Heart right ventricle (tissue), 16 donors: ENCODE results near the gene ARHGAP35. TPM values are rescaled to one million over a fixed set of nuclear protein-coding genes. Genes with fewer than 3 reads are reported as not detected.

Experiments used
- ATAC-seq, 8 donors: fragments of 200-7000 bp; cut with Tn5 transposase; one replicate each; pipeline ENCODE4 v1.9.1; 2020; ENCODE audit warnings: mild to moderate bottlenecking in 8 of 8, moderate library complexity in 8 of 8, moderate number of reproducible peaks in 1 of 8
- DNase-seq, 2 donors: peaks; one replicate each; pipeline ENCODE4 v3.0.0-alpha.2; 2020
- H3K27ac ChIP-seq, 10 donors: fragments of 200-600 bp; sonication (generic) in 2 of 10; one replicate each; pipeline versions ENCODE4 v1.5.0 to v1.8.0; 2020 to 2022; ENCODE audit warnings: mild to moderate bottlenecking in 3 of 10
- H3K27me3 ChIP-seq, 7 donors: fragments of 200-600 bp; one replicate each; pipeline ENCODE4 v1.8.0; 2021 to 2022; ENCODE audit warnings: mild to moderate bottlenecking in 2 of 7
- H3K36me3 ChIP-seq, 9 donors: fragments of 200-600 bp; sonication (generic) in 1 of 9; one replicate each; pipeline versions ENCODE4 v1.5.0 to v1.8.0; 2020 to 2022; ENCODE audit warnings: mild to moderate bottlenecking in 2 of 9
- H3K4me1 ChIP-seq, 9 donors: fragments of 200-600 bp; sonication (generic) in 1 of 9; one replicate each; pipeline versions ENCODE4 v1.5.0 to v1.8.0; 2020 to 2022; ENCODE audit warnings: mild to moderate bottlenecking in 4 of 9
- H3K4me3 ChIP-seq, 10 donors: fragments of 200-600 bp; sonication (generic) in 2 of 10; one replicate each; pipeline versions ENCODE4 v1.5.0 to v1.8.0; 2020 to 2022; ENCODE audit warnings: mild to moderate bottlenecking in 7 of 10, moderate library complexity in 2 of 10
- H3K9me3 ChIP-seq, 11 donors: fragments of 200-600 bp in 10 of 11; sonication (generic) in 2 of 11; one replicate each; pipeline versions ENCODE4 v1.5.0 to v1.8.0; 2013 to 2022; ENCODE audit warnings: mild to moderate bottlenecking in 2 of 11, control low read depth in 1 of 11, moderate library complexity in 1 of 11
- WGBS, 2 donors: extraction: QIAGEN DNeasy Blood & Tissue Kit; methylation state at CpG; one replicate each; pipeline ENCODE4 v1.1.7; 2013; ENCODE audit warnings: inconsistent platforms in 1 of 2; 5-methylcytosine and 5-hydroxymethylcytosine counted together
- intact Hi-C, 10 donors: fragments of 100-400 bp; cut with DNase I; formaldehyde crosslinking; loops; one replicate each; pipeline versions ENCODE4 v1.11.1 to v1.14.2; 2022
- long read RNA-seq, 3 donors: library from polyadenylated mRNA; unstranded; transcript quantifications; one replicate each; pipeline ENCODE4 v2.0.0, GENCODE V29; 2020 to 2021
- polyA plus RNA-seq, 2 donors: library from polyadenylated mRNA; stranded (reverse); fragments of 200-250 nt; gene quantifications; one replicate each; pipeline ENCODE4 v1.2.3, GENCODE V29; 2013
- total RNA-seq, 10 donors: library from RNA; stranded (reverse); fragmentation: NEBNext Ultra II Directional in 3 of 10; extraction: Animal tissue kit (Norgen Biotek cat#: 25700) in 3 of 10; gene quantifications; one replicate each; pipeline versions ENCODE4 v1.2.1 to v1.2.4, GENCODE V29; 2021 to 2023
- TF ChIP-seq, protein P1 (sequence below), 9 donors: fragments of 200-600 bp; sonication (generic) in 2 of 9; IDR thresholded peaks; one replicate each; pipeline versions ENCODE4 v1.5.0 to v1.8.0; 2021 to 2022; ENCODE audit warnings: antibody characterized with exemption in 9 of 9, mild to moderate bottlenecking in 5 of 9, moderate library complexity in 1 of 9
- donor health status: Arrhythmogenic right ventricular cardiomyopathy.
- donor health status: ischemic (EF 13 %, LVEDD 7.1; RV severe dilation, severe dysfunction).
- donor health status: healthy with polysubstance abuse.
- donor health status: DM: no; HTN: yes; CAD: no.
- donor health status: DM: no; HTN: no; CAD: no.
- donor health status: ischemic (EF 25% LVEDD 6.9; RV normal size, moderate dysfunction).
- donor health status: ischemic (EF 25% LVEDD 5.7; RV mildly dilated, moderate dysfunction).
- donor health status: healthy.
- donor health status: DM: yes; HTN: yes; CAD: no.
- donor health status: Ischemic cardiomyopathy.
- donor health status: ischemic (EF 35%, LVEDD 5.7; RV mildly dilated, moderate dysfunction).
- donor health status: nonischemic (EF 11% LVEDD 7.7; RV severe dilation, severe dysfunction).
- donor health status: DM: yes; HTN: yes; CAD: no.
- donor health status: PGD.
- donor health status: ischemic (EF 29% LVEDD 5.4; RV normal size, mild dysfunction).
- donor health status: nonischemic (EF 23%, LVEDD 6.1; RV moderate dilation, normal function).

Gene ARHGAP35
- total RNA-seq, result 10 to 100 TPM; 69.1 to 96.5 (median 74.0) TPM
- polyA plus RNA-seq, result 10 to 100 TPM; 20.8 to 23.3 TPM
- long read RNA-seq, donor 1, full-length matches to known transcripts, result 3 of 136 reads
- long read RNA-seq, donor 1, partial matches to known transcripts, result 0 of 136 reads
- long read RNA-seq, donor 1, other reads (novel, unspliced or antisense), result 133 of 136 reads
- long read RNA-seq, donor 2, partial matches to known transcripts, result 160 of 163 reads
- long read RNA-seq, donor 2, other reads (novel, unspliced or antisense), result 3 of 163 reads
- long read RNA-seq, donor 3, full-length matches to known transcripts, result 10 of 104 reads
- long read RNA-seq, donor 3, partial matches to known transcripts, result 90 of 104 reads
- long read RNA-seq, donor 3, other reads (novel, unspliced or antisense), result 4 of 104 reads

DNA sequence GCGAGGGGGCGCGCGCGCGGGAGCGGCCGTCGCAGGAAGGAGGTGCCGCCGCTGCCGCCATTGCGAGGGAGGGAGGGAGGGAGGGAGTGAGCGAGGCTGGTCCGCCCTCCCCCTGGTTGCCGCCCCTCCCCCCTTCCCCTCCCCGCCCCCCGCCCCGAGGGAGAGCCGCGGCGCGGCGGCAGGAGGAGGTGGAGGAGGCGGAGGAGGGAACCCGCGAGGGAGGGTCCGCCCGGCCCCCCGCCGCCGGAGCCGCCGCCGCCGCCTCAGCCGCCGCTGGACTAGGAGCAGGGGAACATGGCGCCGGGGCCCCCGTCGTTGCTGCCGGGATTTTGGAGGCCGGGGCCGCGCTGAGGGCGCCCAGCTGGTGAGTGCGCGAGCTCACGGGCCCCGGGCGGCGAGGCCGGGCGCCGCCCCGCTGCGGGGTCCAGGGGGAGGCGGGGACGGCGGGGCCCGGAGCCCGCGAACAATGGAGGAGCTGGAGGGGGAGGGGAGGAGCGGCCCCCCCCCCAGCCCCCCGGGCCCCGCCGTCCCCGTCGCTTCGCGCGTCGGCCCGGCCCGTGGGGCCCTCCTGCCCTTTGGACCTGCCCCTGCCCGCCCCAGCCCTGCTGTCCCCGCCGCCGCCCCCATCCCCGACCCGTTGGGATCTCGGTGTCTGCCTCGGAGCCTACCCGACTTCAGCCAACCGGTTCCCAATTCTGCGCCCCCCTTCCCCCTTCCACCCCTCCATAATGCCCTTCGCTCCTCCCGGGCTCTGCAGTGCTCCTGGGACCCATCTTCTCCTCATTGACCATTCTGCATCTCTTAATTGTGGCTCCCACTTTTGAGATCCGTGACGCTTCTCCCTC, at the start of gene ARHGAP35:
ARHGAP35 (plus strand) TSS at position 152 of the 845 bp plus-strand sequence. CDS start 57,679 bp downstream, outside the sequence.
- intact Hi-C loops, result loop anchor here in 7 of 10 donors (5.0 to 10.0 kb wide), 5 partner anchors 51 to 116 kb away; no protein-coding TSS in a partner anchor
- Histone ChIP-seq H3K36me3 (no peaks in the 10 kb centered on the region), H3K4me1 (peaks cover 14 to 74% (median 50%) of the 10 kb centered on the region in 9 donors), H3K4me3 (peak within 1 kb of the TSS; percentile 62 to 99 (median 80)), H3K9me3 (no peaks in the 10 kb centered on the region), H3K27me3 (no peaks in the 10 kb centered on the region), H3K27ac (peak within 1 kb of the TSS; percentile 95 to 100 (median 98))
- TF ChIP-seq, protein P1, sequence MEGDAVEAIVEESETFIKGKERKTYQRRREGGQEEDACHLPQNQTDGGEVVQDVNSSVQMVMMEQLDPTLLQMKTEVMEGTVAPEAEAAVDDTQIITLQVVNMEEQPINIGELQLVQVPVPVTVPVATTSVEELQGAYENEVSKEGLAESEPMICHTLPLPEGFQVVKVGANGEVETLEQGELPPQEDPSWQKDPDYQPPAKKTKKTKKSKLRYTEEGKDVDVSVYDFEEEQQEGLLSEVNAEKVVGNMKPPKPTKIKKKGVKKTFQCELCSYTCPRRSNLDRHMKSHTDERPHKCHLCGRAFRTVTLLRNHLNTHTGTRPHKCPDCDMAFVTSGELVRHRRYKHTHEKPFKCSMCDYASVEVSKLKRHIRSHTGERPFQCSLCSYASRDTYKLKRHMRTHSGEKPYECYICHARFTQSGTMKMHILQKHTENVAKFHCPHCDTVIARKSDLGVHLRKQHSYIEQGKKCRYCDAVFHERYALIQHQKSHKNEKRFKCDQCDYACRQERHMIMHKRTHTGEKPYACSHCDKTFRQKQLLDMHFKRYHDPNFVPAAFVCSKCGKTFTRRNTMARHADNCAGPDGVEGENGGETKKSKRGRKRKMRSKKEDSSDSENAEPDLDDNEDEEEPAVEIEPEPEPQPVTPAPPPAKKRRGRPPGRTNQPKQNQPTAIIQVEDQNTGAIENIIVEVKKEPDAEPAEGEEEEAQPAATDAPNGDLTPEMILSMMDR (IDR thresholded peaks at IDR 0.05), result no peak
- ATAC-seq (peak in 6 of 8 donors; percentile 0 to 68 (median 34)), DNase-seq (peak in 1 of 2 donors; percentile 43)
- 1 to 2% methylated on average over 11 to 77 of the region's 91 CpGs for WGBS, 2 donors

DNA sequence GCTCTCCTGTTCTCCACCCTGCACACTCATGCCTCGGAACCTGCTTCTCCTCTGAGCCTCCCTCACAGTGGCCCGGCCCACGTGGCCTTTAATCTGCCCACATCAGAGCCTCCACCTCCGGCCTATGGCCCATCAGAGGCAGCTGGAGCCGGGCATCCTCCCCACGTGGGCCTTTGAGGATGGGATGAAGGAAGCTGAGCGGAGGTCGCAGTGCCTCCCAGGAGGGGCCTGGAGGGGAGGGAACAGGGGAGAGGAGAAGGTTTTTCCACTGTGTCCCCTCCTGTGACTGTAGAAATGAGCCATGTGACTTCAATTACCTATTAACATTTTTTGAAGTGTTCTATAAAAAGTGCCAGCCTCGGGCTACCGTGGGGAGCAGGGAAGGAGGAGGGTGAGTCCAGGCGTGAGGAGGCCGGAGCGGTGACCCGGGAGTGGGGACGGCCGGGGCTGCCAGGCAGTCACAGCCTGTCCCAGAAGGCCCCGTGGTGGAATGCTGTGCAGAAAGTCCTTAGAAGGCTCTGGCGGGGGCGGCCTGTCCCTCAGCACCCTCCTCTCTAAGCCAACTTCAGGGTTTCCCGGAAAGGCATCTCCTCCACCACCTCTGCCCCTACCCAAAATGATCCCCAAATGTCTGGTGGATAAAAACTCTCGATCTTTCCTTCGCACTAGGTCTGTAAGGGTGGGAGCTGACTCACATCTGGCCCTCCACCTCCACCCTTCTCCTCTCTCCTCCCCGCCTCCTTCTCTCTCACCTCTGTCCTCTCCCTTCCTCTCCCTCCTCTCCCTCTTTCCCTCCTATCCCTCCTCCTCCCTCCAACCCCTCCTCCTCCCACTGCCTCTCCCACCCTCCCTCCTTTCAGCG, 47.6 kb upstream of the ARHGAP35 start:
- H3K4me3 ChIP-seq, result no peak overlapping the region
- H3K27ac ChIP-seq, result peak overlapping the region in 2 of 10 donors; percentile 12 to 29
- peaks cover 0 to 21% (median 6%) of the 10 kb centered on the region in 9 donors for H3K4me1 ChIP-seq
- H3K9me3 ChIP-seq, result no peaks in the 10 kb centered on the region
- H3K27me3 ChIP-seq, result no peaks in the 10 kb centered on the region
- DNase-seq, result no peak
- 60 to 66% methylated on average over 24 of the region's 24 CpGs for WGBS, 2 donors
- intact Hi-C loops, result no loop called here
- ATAC-seq, result peak; percentile 35 to 82 (median 65)
- no peaks in the 10 kb centered on the region for H3K36me3 ChIP-seq
- TF ChIP-seq, protein P1 (IDR thresholded peaks at IDR 0.05), result no peak

DNA sequence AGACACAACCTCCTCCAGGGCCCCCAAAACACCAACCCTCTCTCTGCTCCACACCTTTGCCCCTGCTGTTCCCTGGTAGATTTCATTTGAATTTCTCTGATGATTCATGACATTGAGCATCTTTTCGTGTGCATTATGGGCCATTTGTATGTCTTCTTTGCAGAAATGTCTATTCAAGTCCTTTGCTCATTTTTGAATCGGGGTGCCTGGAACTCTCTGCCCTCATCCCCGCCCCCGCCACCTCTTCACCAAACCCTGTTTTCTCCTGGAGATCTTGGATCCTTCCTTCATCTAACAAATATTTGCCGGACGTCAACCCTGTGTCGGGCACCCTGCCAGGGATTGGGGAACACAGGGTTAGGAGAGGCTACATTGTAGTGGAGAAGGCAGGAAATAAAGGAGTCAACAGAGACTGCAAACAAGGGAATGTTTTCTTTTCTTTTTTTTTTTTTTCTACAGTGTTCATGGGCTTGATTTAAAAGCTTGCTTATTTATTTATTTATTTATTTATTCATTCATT, 46.9 kb upstream of the ARHGAP35 start:
- intact Hi-C loops, result no loop called here

More for the DNA sequence above, 46.9 kb upstream of the ARHGAP35 start:
- H3K27me3 ChIP-seq, result no peaks in the 10 kb centered on the region
- H3K36me3 ChIP-seq, result no peaks in the 10 kb centered on the region
- WGBS, 2 donors, result 36 to 38% methylated on average over 7 of the region's 7 CpGs
- TF ChIP-seq, protein P1 (IDR thresholded peaks at IDR 0.05), result no peak
- H3K27ac ChIP-seq, result peak overlapping the region in 1 of 10 donors; percentile 12
- ATAC-seq (peak; percentile 26 to 88 (median 81)), DNase-seq (peak; percentile 65 to 78)
- no peaks in the 10 kb centered on the region for H3K9me3 ChIP-seq
- no peak overlapping the region for H3K4me3 ChIP-seq
- H3K4me1 ChIP-seq, result peaks cover 0 to 21% (median 6%) of the 10 kb centered on the region in 9 donors
